ENCODE measurements around the gene TNRC18.

Gene TNRC18

DNA sequence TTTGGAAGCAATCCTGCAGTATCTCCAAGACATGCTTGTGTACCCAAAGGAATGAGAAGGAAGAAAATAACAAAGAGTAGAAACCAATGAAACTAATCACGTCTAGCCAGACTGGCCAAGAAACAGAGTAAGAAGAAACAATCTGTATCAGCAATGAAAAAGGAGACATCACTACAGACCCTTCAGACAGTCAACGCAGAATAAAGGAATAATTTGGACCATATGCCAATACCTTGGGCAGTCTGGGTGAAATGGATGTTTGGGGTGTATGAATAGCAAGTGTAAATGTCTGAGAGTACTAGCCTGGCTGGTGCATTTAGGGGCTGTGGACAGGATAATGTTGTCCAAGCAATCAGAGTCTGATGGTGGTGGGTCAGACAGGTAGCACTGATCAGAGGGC lies 79.8 kb downstream of the TNRC18 start:
- DNase-seq (ENCODE audit: low read depth) = no peak
- TF ChIP-seq, protein P1, sequence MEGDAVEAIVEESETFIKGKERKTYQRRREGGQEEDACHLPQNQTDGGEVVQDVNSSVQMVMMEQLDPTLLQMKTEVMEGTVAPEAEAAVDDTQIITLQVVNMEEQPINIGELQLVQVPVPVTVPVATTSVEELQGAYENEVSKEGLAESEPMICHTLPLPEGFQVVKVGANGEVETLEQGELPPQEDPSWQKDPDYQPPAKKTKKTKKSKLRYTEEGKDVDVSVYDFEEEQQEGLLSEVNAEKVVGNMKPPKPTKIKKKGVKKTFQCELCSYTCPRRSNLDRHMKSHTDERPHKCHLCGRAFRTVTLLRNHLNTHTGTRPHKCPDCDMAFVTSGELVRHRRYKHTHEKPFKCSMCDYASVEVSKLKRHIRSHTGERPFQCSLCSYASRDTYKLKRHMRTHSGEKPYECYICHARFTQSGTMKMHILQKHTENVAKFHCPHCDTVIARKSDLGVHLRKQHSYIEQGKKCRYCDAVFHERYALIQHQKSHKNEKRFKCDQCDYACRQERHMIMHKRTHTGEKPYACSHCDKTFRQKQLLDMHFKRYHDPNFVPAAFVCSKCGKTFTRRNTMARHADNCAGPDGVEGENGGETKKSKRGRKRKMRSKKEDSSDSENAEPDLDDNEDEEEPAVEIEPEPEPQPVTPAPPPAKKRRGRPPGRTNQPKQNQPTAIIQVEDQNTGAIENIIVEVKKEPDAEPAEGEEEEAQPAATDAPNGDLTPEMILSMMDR (IDR thresholded peaks at IDR 0.05; ENCODE audit: low read depth, low read length, missing control alignments) = no peak
- in situ Hi-C loops (cut with HindIII; ENCODE audit: low sequenced_read_pairs) = no loop called here
- no peak overlapping the region for H3K4me3 ChIP-seq (ENCODE audit: low read depth, low read length)

DNA sequence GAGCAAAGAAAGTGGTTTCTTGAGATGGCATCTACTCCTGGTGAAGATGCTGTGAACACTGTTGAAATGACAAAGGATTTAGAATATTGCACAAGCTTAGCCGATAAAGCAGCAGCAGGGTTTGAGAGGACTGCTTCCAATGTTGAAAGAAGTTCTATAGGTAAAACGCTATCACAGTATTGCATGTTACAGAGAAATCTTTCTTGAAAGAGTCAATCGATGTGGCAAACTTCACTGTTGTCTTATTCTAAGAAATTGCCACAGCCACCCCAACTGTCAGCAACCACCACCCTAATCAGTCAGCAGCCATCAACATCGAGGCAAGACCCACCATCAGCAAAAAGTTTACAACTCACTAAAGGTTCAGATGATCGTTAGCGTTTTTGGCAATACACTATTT lies 81.0 kb downstream of the TNRC18 start:
- TF ChIP-seq, protein P1 (IDR thresholded peaks at IDR 0.05; ENCODE audit: low read depth, low read length, missing control alignments) = no peak
- no peak for DNase-seq (ENCODE audit: low read depth)
- no peak overlapping the region for H3K4me3 ChIP-seq (ENCODE audit: low read depth, low read length)
- in situ Hi-C loops (cut with HindIII; ENCODE audit: low sequenced_read_pairs) = no loop called here

DNA sequence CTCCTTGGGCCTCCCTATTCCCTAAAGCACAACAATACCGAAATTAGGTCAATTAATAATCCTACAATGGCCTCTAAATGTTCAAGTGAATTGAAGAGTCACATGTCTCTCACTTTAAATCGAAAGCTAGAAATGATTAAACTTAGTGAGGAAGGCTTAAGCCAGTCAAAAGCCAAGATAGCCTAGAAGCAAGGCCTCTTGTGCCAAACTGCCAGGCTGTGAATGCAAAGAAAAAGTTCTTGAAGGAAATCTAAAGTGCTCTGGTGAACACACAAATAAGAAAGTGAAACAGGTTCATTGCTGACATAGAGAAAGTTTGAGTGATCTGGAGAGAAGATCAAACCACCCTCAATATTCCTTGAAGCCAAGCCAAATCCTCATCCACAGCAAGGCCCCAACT lies 83.7 kb downstream of the TNRC18 start:
- in situ Hi-C loops (cut with HindIII; ENCODE audit: low sequenced_read_pairs) = no loop called here
- TF ChIP-seq, protein P1 (IDR thresholded peaks at IDR 0.05; ENCODE audit: low read depth, low read length, missing control alignments) = no peak
- DNase-seq (ENCODE audit: low read depth) = no peak
- H3K4me3 ChIP-seq (ENCODE audit: low read depth, low read length) = no peak overlapping the region

DNA sequence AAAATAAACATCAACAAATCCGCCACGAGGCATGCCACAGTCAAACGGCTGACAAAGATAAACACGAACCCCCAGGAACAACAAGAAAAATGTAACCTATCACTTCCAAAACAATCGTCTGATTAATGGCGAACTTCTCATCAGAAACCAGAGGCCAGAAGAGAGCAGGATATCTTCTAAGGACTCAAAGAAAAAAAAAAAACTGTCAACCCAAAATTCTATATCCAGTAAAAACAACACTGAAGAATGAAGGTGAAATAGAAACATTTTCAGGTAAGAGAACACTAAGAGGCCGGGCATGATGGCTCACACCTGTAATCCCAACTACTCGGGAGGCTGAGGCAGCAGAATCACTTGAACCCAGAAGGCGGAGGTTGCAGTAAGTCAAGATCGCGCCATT lies 86.6 kb downstream of the TNRC18 start:
- no peak for DNase-seq (ENCODE audit: low read depth)
- in situ Hi-C loops (cut with HindIII; ENCODE audit: low sequenced_read_pairs) = no loop called here
- TF ChIP-seq, protein P1 (IDR thresholded peaks at IDR 0.05; ENCODE audit: low read depth, low read length, missing control alignments) = no peak
- no peak overlapping the region for H3K4me3 ChIP-seq (ENCODE audit: low read depth, low read length)

DNA sequence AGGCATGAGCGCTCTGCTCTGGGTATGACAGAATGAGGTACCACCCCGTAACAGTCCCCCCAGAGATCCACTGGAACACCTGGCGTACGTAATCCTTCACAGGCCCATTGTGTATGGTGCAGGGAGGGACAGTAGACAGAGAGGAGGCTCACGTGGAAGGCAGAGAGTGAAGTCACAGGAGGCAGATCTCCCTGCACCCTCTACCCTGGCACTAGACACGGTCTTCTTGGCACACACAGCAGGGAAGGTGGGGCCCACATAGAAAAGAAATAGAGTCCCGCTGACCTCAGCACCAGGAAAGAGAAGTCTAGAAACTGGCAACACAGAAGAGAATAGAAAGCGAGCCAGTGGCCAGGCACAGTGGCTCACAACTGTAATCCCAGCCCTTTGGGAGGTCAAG lies 89.0 kb downstream of the TNRC18 start:
- TF ChIP-seq, protein P1 (IDR thresholded peaks at IDR 0.05; ENCODE audit: low read depth, low read length, missing control alignments) = no peak
- in situ Hi-C loops (cut with HindIII; ENCODE audit: low sequenced_read_pairs) = no loop called here
- no peak overlapping the region for H3K4me3 ChIP-seq (ENCODE audit: low read depth, low read length)
- no peak for DNase-seq (ENCODE audit: low read depth)

DNA sequence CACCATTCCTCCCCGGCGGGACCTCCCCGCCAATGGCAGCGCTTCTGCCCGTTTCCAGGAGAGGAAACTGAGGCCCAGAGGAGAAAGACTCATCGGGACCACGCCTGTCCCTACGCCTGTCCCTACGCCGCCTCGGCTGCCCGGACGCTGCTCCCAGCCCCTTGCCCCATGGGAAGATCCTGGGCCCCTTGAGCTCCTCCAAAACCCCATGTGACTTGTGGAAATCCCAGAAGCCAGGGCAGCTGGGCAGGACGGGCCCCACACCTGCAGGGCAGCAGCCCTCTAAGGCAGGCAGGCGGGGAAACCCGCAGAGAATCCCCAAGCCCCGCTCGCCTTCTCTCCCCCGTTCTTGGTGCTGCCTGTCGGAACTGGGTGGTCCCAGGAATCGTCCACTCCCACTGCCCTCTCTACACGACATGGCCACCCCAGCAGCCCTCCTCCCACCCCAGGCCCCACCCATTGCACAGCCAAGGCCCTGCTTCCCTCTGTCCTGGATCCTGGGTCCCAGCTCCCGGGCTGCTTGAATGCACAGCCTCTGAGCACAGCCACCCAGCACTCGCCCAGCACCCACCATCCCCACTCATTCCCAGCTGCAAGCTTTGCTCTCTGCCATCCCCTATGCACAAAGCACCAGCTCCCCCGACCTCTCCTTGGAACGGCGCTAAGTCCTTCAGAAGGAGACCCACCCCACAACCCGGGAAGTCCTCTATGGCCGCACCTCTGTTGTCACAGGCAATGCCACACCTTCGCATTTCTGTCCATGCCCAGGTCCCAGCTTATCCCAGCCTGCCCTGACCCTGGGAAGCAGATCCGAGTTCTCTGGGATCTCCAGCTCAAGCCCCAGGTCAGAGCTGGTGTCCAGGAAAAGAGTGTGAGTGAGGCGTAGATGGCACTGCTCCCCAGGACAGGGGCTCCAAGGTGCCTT lies 90.3 kb downstream of the TNRC18 start:
- TF ChIP-seq, protein P1 (IDR thresholded peaks at IDR 0.05; ENCODE audit: low read depth, low read length, missing control alignments) = no peak
- no peak for DNase-seq (ENCODE audit: low read depth)
- H3K4me3 ChIP-seq (ENCODE audit: low read depth, low read length) = no peak overlapping the region
- in situ Hi-C loops (cut with HindIII; ENCODE audit: low sequenced_read_pairs) = no loop called here
